GM12892 (cell line): ENCODE measurements around the gene DLGAP1.

Experiments
- DNase-seq: peaks from one replicate; pipeline ENCODE4 v3.0.0; 2011; ENCODE audit not compliant: insufficient read length
- FAIRE-seq: peaks from 2 replicates; lab custom pipeline; 2011; peaks lifted over from hg19 to GRCh38; lab: Jason Lieb, UNC
- POLR2A ChIP-seq: IDR thresholded peaks from 2 replicates; pipeline ENCODE4 v1.6.1; 2011; ENCODE audit warnings: low read depth, low read length, control low read depth
- POLR2AphosphoS5 ChIP-seq: IDR thresholded peaks from 2 replicates; pipeline ENCODE4 v1.6.1; 2011; ENCODE audit warnings: low read depth, low read length, control low read depth
- TAF1 ChIP-seq: IDR thresholded peaks from 2 replicates; pipeline ENCODE4 v1.6.1; 2011; ENCODE audit warnings: low read depth, mild to moderate bottlenecking, control low read depth, low read length, borderline replicate concordance

Gene DLGAP1

DNA sequence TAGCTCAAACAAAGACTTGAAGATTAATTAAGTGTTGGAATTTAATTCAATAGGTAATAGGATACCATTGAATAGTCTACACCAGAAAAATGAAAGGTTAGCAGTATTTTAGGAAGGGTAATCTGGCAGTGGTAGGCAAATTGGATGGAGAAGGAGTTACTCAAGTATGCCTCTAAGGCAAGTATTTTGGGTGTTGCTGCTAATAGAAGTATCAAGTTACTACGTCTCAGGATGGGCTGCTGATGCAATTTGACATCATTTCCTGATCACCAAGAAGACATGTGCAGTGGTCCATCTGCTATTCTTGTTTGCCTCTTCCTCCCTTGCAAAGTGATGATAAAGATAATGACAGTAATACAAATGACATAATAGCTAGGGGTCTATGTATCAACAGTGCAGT is 519.8 kb downstream of the DLGAP1 start:
- FAIRE-seq (no peak), DNase-seq (no peak)
- TF ChIP-seq POLR2AphosphoS5 (no peak), TAF1 (no peak)

DNA sequence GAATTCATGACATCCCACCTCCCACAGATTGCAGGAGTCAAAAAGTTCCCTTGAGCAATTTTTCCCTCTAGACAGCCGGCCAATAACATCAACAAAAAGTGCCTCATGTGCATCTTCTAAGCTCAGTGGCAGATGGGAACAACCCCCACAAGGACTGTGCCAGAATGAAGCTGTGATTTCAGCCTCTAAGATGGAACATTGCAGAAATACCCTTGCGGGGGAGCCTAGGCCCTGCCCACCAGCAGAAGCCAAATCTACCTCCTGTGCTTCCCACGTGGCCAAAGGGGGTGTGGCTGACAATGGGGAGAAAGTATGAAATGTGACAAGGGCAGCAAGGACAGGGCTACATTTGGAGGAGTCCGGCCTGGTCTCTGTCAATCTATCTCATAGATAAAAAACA is 522.8 kb downstream of the DLGAP1 start:
- no peak for FAIRE-seq
- no peak for DNase-seq
- TF ChIP-seq POLR2A = no peak
- no peak for TF ChIP-seq POLR2AphosphoS5
- no peak for TF ChIP-seq TAF1

DNA sequence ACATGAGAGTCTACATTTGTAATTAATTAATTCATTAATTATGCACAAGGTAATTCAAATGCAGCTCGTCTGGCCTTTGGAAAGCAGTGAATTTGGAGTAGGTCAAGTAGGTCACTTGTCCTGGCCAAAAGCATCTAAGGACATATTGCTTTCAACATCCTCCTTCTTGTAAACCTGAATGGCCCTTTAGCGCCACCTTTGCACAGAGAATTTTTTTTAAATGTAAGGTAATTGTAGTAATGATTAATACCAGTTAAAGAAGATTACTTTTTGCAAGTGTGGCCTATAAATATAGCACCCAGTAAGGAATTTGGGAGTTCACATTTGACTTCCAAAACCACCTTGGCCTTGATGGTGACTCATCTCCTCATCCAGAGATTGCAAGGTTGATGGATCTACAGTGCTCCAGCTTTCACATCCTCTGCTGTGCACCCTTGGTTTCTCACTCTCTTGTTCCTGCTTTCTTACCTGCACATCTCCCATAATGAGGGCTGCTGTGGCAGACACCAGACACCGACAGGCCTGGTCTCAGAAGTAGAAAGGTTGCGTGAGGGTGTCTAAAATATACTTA is 523.5 kb downstream of the DLGAP1 start:
- FAIRE-seq = no peak
- TF ChIP-seq POLR2AphosphoS5 = no peak
- no peak for TF ChIP-seq POLR2A
- TF ChIP-seq TAF1 = no peak
- no peak for DNase-seq

DNA sequence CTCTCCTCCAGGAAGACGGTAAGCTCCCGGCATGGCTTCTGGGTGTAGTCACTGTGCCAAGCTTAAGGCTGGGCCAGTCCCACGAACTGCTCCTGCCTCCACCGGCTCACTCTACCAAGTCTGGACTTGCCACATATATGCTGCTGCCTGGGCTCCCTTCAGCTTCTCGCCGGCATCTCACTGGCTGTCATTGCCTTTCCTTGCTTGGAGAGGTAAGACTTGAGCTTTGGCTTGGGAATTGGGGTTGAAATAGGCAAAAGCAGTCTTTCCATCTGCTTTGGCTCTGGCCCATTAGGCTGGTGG is 524.1 kb downstream of the DLGAP1 start:
- no peak for TF ChIP-seq TAF1
- TF ChIP-seq POLR2A = no peak
- no peak for TF ChIP-seq POLR2AphosphoS5
- DNase-seq = no peak
- no peak for FAIRE-seq

DNA sequence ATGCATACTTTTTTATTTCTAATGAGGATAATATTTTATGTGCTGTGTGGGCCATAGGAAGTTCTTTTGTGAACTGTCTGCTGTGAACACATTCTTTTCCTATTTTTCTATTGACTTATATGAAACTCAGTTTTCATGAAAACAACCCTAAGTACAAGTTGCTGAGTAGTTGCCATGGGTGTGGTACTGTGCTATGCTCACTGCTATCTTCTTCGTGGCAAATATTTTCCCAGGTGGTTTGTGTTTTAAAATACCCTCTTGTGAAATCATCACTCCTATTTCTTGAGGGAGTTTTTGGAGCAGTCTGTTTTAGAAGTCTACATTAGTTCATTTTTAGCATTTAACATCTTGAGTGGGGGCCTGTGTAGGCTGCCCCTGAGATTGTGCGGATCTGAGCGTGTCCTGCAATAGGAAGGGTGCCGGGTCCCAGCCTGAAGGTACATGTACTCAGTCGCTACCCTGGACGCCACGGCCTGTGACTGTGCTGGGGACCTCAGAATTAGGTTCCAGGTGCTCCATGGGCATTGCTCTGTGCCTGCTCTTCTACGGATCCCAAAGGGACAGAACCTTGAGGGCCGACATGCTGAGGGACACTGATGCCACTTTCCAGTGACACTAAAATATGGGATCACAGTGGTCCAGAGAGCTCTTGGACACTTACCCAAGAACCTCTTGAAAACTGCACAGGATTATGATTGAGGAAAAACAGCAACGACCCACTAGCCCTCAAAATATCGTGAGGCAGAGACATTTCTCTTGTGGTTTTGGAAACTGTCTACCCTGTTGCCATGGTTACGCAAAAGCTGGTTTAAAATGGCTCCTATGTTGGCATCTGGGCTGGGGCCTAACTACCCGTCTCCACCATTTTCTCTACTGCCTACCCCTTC is 524.7 kb downstream of the DLGAP1 start:
- no peak for FAIRE-seq
- DNase-seq = no peak
- TF ChIP-seq POLR2AphosphoS5 (no peak), TAF1 (no peak), POLR2A (no peak)

DNA sequence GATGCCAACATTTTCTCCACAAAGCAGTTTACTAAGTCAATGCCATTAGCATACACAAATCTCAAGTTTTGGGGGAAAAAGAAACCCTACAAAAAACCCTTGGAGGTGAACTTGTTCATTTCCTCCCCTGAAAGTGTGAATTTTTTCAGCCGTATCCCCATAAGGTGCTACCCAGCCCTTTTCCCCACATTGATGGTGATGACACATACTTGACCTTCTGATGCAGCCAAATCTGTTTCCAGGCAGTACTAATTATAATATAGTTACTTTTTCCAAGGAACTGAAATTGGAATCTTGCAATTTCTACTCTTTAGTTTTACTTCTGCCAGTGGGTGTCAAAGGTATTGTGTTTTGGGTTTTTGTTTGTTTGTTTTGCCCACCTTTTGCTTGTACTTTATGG is 530.7 kb downstream of the DLGAP1 start:
- FAIRE-seq (no peak), DNase-seq (no peak)
- TF ChIP-seq POLR2AphosphoS5 (no peak), POLR2A (no peak), TAF1 (no peak)

DNA sequence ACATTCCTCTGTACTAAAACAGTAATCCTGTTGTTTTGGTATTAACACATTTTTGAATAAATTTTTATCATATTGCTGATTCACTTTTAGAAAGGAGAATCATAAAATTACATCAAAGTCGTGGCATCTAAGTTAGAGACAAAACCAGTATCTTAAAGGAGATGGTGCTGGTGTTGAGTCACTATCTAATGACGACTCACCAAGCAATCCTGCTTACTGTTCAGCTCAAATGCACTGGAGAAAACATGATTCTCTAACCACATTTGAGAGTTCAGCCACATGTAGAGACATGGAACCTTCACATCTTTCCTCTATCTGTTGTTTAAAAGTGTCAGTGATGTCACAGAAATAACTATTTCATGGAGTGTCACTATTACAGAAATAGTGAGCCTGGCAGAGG is 531.4 kb downstream of the DLGAP1 start:
- DNase-seq = no peak
- no peak for TF ChIP-seq POLR2A
- TF ChIP-seq TAF1 = no peak
- no peak for TF ChIP-seq POLR2AphosphoS5
- no peak for FAIRE-seq

DNA sequence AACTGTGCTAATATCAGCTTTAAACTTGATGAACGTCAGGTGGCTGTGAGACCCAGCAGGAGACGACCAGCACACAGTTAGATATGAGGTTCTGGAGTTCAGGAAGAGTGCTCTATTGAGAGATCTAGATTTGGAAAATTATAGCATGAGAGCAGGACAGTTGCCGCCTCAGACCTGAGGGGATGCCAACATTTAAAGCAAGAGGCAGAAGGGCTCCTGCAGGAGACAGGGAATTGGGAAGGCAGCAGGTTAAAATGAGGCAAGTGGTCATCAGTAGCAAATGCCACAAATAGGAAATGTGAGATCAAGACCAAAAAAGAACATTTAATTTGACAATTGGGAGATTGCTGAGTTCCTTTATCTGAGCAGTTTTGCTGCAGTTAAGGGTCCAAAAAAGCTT is 533.3 kb downstream of the DLGAP1 start:
- DNase-seq (no peak), FAIRE-seq (no peak)
- TF ChIP-seq TAF1 (no peak), POLR2A (no peak), POLR2AphosphoS5 (no peak)

DNA sequence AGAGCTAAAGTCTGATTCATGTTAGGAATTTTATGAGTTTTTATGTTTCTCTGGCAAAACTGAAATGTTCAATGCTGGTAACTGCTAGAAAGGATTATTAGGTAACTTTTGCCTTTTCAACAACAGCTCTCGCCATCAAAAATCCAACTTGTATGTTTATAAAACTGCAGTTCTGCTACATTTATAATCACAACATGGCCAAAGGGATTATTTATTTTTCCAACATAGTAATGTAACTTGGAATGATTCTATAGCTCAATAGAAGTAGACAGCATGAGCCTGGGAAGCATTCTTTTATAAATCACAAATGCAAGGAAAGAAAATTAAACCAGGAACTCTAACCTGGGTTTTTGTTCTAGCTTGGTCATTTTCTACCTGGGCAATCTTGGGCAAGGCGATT is 534.3 kb downstream of the DLGAP1 start:
- FAIRE-seq = no peak
- DNase-seq = no peak
- TF ChIP-seq TAF1 (no peak), POLR2A (no peak), POLR2AphosphoS5 (no peak)

DNA sequence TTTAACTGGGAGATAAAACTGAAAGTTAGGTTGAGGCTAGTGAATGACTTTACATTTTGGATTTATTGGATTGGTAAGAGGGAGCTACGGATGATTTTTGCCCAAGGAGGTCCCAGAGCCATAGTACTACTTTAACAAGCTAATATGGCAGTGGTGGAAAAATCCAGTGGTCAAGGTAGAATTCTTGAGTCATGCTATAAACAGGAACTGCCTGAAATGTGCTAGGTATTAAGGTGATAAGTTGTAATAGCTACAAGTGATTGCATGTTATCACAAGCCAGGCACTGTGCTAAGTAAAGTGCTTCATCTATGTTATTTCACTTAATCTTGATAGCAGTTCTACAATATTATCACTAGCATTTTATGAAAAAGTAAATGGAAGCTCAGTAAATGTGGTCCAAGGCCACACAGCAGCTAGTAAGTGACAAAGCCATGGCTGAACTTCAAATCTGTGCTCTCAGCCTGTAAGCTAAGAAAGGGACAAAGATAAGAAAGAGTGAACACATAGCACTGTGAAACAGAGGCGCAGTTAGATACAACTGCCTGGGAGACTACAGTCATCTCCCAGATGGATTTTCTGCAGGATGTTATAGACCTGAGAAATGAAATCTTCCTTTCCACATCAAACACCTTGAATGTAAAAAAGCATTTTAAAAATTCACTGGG is 535.6 kb downstream of the DLGAP1 start:
- no peak for DNase-seq
- no peak for TF ChIP-seq POLR2A
- no peak for TF ChIP-seq TAF1
- TF ChIP-seq POLR2AphosphoS5 = no peak
- no peak for FAIRE-seq

DNA sequence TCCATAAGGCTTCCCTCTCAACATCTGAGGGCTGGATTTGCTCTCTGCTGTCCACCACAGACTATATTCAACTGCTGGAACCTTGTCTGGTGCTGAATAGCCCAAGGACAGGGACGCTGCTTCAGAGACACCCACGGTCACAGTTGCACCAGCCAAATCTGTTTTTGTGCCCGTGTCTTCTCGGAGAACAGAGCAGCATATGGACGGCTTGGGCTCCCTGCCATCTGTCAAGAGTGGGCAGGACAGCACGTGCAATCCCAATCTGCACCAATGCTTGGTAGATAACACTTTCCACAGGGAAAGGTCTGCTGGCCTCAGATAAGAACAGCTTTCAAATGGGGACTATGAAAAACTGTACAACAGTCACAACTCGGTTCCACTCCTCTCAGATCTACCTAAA is 539.0 kb downstream of the DLGAP1 start:
- DNase-seq (no peak), FAIRE-seq (no peak)
- TF ChIP-seq POLR2A (no peak), TAF1 (no peak), POLR2AphosphoS5 (no peak)

DNA sequence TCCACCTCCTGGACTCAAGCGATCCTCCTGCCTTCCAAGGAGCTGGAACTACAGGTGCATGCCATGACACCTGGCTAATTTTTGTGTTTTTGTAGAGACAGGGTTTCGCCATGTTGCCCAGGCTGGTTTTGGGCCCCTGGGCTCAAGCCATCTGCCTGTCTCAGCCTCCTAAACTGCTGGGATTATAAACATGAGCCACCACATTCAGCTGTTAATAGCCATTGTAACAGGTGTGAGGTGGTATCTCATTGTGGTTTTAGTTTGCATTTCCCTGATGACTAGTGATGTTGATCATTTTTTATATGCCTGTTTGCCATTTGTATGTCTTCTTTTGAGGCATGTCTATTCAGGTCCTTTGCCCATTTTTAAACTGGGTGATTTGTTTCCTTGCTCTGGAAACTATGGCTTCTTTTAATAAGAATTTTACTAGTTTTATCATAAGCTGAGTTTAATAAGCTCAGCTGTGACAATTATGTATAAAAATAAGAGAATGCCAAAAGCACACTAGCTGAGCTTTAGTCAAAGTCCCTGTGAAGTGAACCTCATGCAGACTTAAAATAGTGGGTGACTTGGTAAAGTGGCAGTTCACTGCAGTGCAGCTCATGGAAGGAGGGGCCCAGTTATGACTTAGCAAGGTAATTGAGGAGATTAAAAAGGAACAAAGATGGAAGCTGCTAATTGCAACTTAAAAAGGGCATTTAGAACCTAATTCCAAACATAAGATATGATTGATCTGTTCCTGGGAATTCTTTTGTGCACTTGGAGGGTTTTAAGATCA is 540.1 kb downstream of the DLGAP1 start:
- no peak for DNase-seq
- no peak for TF ChIP-seq POLR2AphosphoS5
- TF ChIP-seq TAF1 = no peak
- no peak for TF ChIP-seq POLR2A
- FAIRE-seq = no peak
